NCI-H1417 (cell line): ENCODE results near the gene PGAM2.

ENCODE experiments used
- DNase-seq, 3 experiments: peaks; one replicate each; lab custom pipeline; 2025; lab: John Stamatoyannopoulos, UW

The PGAM2 gene

GRCh38 chr7:44064791-44065430, 456 bp downstream of the PGAM2 start:
- DNase-seq: peak in 2 of 3 experiments; percentile 55 to 74

GRCh38 chr7:44063894-44064651, 1.3 kb downstream of the PGAM2 start:
- DNase-seq: no peak

DNA sequence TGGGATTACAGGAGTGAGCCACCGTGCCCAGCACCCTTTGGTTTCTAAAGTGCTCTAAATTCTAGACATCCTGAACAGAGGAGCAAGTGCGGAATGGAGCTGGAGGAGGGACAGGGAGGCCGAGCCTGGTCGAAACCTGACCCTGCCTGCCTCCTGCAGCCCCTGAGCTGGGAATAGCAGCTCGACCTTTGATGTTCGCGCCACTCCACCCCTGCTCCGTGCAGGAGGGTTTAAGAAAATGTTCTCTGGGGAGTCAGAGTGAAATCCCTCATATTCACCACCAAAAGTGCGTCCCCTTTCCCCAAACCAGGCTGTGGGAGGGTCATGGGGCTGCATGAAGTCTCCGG, 1.8 kb downstream of the PGAM2 start:
- no peak for DNase-seq

DNA sequence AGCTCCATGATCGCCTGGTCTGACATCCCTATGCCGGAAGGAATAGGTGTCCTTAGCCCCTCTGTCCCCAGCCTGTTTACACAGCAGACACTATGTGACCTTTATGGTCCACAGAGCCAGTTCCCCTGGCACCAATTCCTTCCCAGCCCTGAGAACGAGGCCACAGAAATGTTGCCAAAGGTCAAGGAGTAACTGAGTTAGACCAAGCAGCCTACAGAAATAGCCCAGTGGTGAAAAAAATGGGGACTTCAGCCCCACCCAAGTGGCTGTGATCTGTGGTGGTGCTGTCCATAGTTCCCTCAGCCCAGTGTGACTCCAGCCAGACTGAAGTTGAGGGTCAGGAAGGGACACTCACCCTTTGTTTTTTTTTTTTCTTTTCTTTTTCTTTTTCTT, 2.5 kb downstream of the PGAM2 start:
- DNase-seq: no peak

DNA sequence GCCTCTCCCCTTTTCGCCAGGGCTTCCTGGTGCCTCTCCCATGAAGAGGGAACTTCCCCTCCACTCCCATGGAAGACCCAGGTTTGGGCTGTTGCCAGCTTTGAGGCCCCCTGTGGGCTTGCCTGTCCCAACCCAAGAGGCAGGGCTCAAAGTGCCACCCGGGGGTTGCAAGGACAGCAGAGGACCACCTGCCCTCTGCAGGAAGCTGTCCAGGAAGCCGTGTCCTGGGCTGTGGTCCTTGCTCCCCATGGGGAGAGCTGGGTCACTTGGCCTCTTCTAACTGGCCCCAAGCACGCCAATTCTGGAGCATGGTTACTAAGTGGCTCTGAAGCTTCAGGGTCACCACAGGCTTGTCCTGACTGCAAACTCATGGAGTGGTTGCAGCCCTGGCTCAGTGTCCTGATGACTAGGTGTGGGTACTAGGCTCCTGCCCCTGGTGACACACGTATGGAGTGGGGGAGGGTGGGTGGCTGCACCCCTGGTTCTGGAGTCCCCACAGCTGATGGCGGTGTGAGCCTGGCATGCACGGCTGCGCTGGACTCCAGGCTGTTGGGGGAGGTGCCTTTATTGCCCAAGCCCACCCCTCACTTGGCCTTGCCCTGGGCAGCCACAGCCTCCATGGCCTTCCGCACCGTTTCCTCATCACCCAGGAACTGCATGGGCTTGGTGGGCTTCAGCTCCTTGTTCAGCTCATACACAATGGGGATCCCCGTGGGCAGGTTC, 3.0 kb downstream of the PGAM2 start:
- DNase-seq: no peak

DNA sequence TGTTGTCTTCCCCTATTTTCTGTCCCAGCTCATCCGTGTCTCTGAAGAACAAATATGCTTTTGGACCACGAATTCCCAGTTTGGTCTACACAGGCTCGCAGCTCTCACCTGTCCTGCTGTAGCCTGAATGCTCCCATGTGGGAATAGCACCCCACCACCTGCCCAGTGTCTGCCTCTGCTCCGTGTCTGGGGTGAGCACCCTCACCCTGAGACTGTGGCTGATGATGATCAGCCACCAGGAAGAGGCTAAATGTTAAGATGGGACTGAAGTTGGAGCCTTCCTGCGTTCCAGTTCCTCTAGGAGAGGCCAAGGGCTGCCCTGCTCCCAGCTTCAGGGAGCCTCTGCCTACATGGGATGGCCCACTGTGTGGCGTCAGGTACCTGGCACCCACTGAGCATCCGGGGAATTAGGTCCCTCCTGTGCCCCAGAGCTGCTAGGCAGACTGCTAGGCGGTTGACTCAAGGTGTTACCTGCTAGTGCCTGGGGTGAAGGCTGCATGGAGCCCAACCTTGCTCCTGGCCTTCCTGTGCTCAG, 3.7 kb downstream of the PGAM2 start:
- DNase-seq: no peak

- no peak for DNase-seq
Measured at GRCh38 chr7:44060948-44061644, 4.3 kb downstream of the PGAM2 start.

- DNase-seq: no peak
Measured at GRCh38 chr7:44060091-44060947, 5.0 kb downstream of the PGAM2 start.

DNA sequence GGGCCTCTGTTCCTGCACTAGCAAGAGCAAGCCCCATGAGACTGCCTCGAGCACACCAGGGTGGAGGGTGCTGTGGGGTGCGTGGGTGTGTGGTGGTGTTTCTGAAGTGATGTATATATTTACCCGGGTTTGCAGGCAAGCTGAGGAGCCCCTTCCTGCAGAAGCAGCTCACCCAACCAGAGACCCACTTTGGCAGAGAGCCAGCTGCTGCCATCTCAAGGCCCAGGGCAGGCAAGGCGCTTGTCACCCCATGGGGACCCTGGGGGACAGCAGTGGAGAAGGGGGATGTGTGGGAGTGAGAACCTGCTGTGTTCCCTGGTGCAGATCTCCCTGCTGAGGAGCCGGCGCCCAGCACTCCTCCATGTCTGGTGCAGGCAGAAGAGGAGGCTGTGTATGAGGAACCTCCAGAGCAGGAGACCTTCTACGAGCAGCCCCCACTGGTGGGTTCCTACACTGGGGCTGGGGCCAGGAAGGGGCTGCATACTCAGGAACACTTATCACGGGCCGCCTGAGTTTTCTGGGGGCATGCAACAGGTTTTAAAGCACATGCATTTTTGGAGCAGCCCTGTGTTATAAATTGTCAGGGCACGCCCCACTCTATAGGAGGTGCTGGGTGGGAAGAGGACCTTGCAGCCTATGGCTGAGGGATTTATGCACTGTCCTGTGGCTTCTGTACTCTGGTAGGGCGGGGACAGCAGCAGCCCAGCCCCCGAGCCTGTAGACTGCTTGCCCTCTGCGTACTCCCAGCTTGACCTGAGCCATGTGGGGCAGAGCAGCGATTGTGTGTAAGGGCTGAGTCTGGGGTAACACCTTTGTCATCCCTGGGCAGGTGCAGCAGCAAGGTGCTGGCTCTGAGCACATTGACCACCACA, 5.9 kb downstream of the PGAM2 start:
- no peak for DNase-seq

- no peak for DNase-seq
Measured at GRCh38 chr7:44058759-44059218, 6.6 kb downstream of the PGAM2 start.

DNA sequence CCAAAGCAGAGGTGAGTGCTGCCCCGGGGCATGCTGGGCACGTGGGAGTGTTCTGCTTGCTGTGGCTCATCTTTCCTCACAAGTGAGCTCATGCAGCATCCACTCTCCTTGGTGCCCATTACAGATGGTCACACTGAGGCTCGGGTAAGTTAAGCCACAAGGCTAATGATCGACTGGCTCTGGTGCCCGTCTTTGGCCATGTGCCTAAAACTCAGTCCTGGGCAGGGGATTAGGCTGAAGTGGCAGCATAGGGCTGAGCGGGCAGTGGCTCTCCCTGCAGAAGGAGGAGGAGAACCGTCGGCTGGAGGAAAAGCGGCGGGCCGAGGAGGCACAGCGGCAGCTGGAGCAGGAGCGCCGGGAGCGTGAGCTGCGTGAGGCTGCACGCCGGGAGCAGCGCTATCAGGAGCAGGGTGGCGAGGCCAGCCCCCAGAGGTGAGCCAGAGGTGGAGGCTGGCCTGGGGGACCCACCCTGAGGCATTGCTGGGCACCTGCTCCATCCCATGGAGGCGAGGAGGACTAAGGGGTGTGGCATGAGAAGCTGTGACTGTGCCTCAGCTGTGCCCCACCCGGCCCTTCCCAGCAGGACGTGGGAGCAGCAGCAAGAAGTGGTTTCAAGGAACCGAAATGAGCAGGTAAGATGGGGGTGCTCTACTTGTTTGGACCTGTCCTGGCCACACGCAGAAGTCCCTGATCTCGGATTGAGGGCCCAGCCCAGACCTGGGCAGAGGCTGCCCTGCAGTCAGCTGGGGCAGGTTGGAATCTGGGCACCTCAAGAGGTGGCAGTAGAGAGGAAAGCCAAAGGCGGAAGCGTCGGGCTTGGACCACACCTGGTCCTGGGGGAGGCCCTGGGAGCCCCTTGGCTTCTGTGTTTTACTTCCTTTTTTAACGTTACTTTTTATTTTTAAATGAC, 7.3 kb downstream of the PGAM2 start:
- no peak for DNase-seq

- DNase-seq: no peak
Measured at GRCh38 chr7:44057181-44057848, 8.1 kb downstream of the PGAM2 start.

DNA sequence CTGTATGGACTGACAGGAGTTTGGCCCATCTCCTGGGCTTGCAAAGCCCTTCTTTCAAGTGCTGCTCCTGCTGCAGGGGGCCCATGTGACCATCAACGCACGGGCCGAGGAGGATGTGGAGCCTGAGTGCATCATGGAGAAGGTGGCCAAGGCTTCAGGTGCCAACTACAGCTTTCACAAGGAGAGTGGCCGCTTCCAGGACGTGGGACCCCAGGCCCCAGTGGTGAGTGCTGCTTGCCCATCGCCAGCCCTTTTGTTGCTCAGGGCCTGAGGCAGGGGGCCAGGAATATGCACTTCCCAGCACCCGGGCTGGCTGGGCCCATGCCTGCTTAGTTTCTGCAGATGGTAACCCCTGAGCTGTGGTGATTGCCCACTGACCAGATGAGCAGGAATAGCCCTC, 8.7 kb downstream of the PGAM2 start:
- no peak for DNase-seq

DNA sequence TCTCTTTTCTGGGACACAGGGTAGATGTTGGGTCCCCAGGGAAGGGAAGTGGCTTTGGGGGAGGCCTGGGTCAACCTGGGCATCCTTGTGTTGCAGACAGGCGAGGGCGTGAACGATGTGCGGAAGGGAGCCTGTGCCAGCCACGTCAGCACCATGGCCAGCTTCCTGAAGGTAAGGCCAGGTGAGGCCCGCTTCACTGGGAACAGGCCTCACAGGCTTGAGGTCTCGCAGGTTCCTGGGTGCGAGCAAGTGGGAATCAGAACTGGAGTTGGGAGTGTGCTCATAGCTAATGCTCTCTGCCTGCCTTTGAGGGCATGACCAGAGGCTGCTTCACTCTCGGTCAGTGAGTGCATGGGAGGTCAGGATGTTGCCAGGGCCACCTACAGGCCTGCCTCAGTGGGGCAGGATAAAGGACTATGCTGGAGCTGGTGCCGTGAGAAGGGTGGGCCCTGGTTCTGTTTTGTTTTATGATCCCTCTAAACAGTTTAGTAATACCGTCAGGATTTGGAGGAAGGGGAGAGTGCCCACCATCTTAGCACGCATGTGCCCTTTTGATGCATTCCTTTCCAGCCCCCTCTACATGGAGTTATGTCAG, 12.5 kb downstream of the PGAM2 start:
- no peak for DNase-seq

- no peak for DNase-seq
Measured at GRCh38 chr7:44051611-44052220, 13.7 kb downstream of the PGAM2 start.

DNA sequence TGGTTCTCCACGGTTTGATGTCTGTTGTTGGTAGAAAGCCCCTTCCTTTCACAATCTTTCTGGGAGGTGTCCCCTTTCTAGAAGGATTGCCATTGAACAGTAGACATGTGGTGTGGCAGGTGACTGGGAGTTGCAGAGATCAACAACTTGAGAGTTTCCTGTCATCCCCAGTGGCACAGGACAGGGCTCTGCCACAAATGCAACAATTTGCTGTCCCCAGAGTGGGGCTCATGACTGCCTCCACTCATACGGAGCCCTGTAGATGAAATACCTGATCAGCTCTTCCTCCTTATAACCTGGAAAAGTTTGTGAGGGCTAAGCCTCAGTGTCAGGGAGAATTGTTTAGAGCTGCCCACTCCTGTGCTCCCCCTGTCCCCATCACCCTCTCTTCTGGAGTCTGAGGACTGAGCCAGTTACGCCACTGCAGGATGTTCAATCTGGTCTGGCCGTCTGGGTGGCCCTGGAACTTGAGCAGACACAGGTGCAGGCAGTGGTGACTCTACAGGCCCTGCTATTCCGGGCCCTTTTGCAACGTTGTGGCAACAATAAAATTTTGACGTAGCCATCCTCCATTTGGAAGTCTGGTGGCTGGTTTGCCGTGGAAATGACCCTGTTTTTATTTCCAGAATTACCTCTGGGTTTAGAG, 14.3 kb downstream of the PGAM2 start:
- no peak for DNase-seq
